ENCODE measurements around the gene KLHDC4. TPM values are rescaled to one million over a fixed set of nuclear protein-coding genes. Genes with fewer than 3 reads are reported as not detected.

KLHDC4 gene
- total RNA-seq, 1 experiment from 2014 or later, result 36.3 TPM

GRCh38 chr16:87689956-87690465, 75.8 kb downstream of the KLHDC4 start:
- CTCF ChIA-PET, result no interaction called here
- DNase-seq (no peak), ATAC-seq (no peak)
- Histone ChIP-seq H4K20me1 (ENCODE audit: low read length) (no peaks in the 10 kb centered on the region), H3K9ac (ENCODE audit: low read length) (no peak overlapping the region), H2AFZ (ENCODE audit: low read length) (no peak overlapping the region), H3K9me2 (replicated peaks; ENCODE audit: low read length) (no peaks in the 10 kb centered on the region), H3K4me1 (ENCODE audit: insufficient read depth, low read length) (no peaks in the 10 kb centered on the region), H3K4me3 (ENCODE audit: low read length) (no peak overlapping the region), H3K27ac (ENCODE audit: low read length) (no peak overlapping the region), H3K79me2 (ENCODE audit: low read length) (no peaks in the 10 kb centered on the region), H3K36me3 (ENCODE audit: low read depth, low read length) (no peaks in the 10 kb centered on the region), H3K27me3 (ENCODE audit: low read length) (no peaks in the 10 kb centered on the region), H3K9me3 (ENCODE audit: low read length) (no peaks in the 10 kb centered on the region), H3F3A (ENCODE audit: low read length, unreplicated experiment) (no peaks in the 10 kb centered on the region), H3K4me2 (ENCODE audit: low read length) (no peak overlapping the region)
- BruUV-seq (replicated peaks), result no TSS peak
- POLR2A ChIA-PET (ENCODE audit: unreplicated experiment), result no interaction called here
- intact Hi-C loops (cut with micrococcal nuclease), result no loop called here
- TF ChIP-seq EZH2 (IDR thresholded peaks at IDR 0.05; ENCODE audit: low read length, unreplicated experiment) (no peak), EZH2phosphoT487 (IDR thresholded peaks at IDR 0.05; ENCODE audit: borderline replicate concordance, low read length) (no peak), CTCF (conservative IDR thresholded peaks at IDR 0.05; ENCODE audit: low read depth, low read length) (no peak)

- Histone ChIP-seq H3K9me3 (ENCODE audit: low read length) (no peaks in the 10 kb centered on the region), H3K4me3 (ENCODE audit: low read length) (no peak overlapping the region), H3K27ac (ENCODE audit: low read length) (no peak overlapping the region), H3K27me3 (ENCODE audit: low read length) (no peaks in the 10 kb centered on the region), H3K9me2 (replicated peaks; ENCODE audit: low read length) (no peaks in the 10 kb centered on the region), H3F3A (ENCODE audit: low read length, unreplicated experiment) (no peaks in the 10 kb centered on the region), H3K9ac (ENCODE audit: low read length) (no peak overlapping the region), H2AFZ (ENCODE audit: low read length) (no peak overlapping the region), H3K36me3 (ENCODE audit: low read depth, low read length) (no peaks in the 10 kb centered on the region), H3K4me2 (ENCODE audit: low read length) (no peak overlapping the region), H4K20me1 (ENCODE audit: low read length) (no peaks in the 10 kb centered on the region), H3K79me2 (ENCODE audit: low read length) (no peaks in the 10 kb centered on the region), H3K4me1 (ENCODE audit: insufficient read depth, low read length) (no peaks in the 10 kb centered on the region)
- ATAC-seq (no peak), DNase-seq (no peak)
- no peak for TF ChIP-seq CTCF (conservative IDR thresholded peaks at IDR 0.05; ENCODE audit: low read depth, low read length)
- TF ChIP-seq EZH2phosphoT487 (IDR thresholded peaks at IDR 0.05; ENCODE audit: borderline replicate concordance, low read length), result no peak
- TF ChIP-seq EZH2 (IDR thresholded peaks at IDR 0.05; ENCODE audit: low read length, unreplicated experiment), result no peak
- intact Hi-C loops (cut with micrococcal nuclease), result no loop called here
- ChIA-PET CTCF (no interaction called here), POLR2A (ENCODE audit: unreplicated experiment) (no interaction called here)
- no TSS peak for BruUV-seq (replicated peaks)
Measured at GRCh38 chr16:87688876-87689815, 76.6 kb downstream of the KLHDC4 start.

GRCh38 chr16:87687998-87688529, 77.7 kb downstream of the KLHDC4 start:
- CTCF ChIA-PET, result no interaction called here
- no peaks in the 10 kb centered on the region for H3K9me2 ChIP-seq (replicated peaks; ENCODE audit: low read length)
- no peaks in the 10 kb centered on the region for H3K4me1 ChIP-seq (ENCODE audit: insufficient read depth, low read length)
- DNase-seq (no peak), ATAC-seq (no peak)
- H3K4me3 ChIP-seq (ENCODE audit: low read length), result no peak overlapping the region
- no peaks in the 10 kb centered on the region for H3K79me2 ChIP-seq (ENCODE audit: low read length)
- no peaks in the 10 kb centered on the region for H3K9me3 ChIP-seq (ENCODE audit: low read length)
- no peaks in the 10 kb centered on the region for H3K36me3 ChIP-seq (ENCODE audit: low read depth, low read length)
- no peak overlapping the region for H3K27ac ChIP-seq (ENCODE audit: low read length)
- no TSS peak for BruUV-seq (replicated peaks)
- TF ChIP-seq EZH2 (IDR thresholded peaks at IDR 0.05; ENCODE audit: low read length, unreplicated experiment) (no peak), CTCF (conservative IDR thresholded peaks at IDR 0.05; ENCODE audit: low read depth, low read length) (no peak), EZH2phosphoT487 (IDR thresholded peaks at IDR 0.05; ENCODE audit: borderline replicate concordance, low read length) (no peak)
- no peak overlapping the region for H2AFZ ChIP-seq (ENCODE audit: low read length)
- no peak overlapping the region for H3K4me2 ChIP-seq (ENCODE audit: low read length)
- H3K9ac ChIP-seq (ENCODE audit: low read length), result no peak overlapping the region
- POLR2A ChIA-PET (ENCODE audit: unreplicated experiment), result no interaction called here
- no peaks in the 10 kb centered on the region for H4K20me1 ChIP-seq (ENCODE audit: low read length)
- no peaks in the 10 kb centered on the region for H3F3A ChIP-seq (ENCODE audit: low read length, unreplicated experiment)
- H3K27me3 ChIP-seq (ENCODE audit: low read length), result no peaks in the 10 kb centered on the region
- intact Hi-C loops (cut with micrococcal nuclease), result no loop called here
